Esophagus squamous epithelium (tissue), 4 donors: Measurements from ENCODE around the gene TECR.
"Not testable (repeated sequence)": the region's sequence is repeated elsewhere in the genome, so short reads cannot be mapped to it uniquely, and the experiment has no call there.

ENCODE experiments used
- POLR2A ChIP-seq, 4 donors: fragments of 450-650 bp; IDR thresholded peaks; one replicate each; pipeline ENCODE4 v1.6.1; 2017; ENCODE audit warnings: antibody characterized with exemption in 4 of 4, mild to moderate bottlenecking in 4 of 4, moderate library complexity in 3 of 4
- TF ChIP-seq, protein P1 (sequence below), 6 experiments: fragments of 450-650 bp in 4 of 6; fragments of 200-600 bp in 2 of 6; sonication (generic) in 2 of 6; IDR thresholded peaks; one replicate each; pipeline ENCODE4 v1.5.1; 2016 to 2019; ENCODE audit warnings: antibody characterized with exemption in 6 of 6, mild to moderate bottlenecking in 4 of 6, moderate library complexity in 4 of 6

DNA sequence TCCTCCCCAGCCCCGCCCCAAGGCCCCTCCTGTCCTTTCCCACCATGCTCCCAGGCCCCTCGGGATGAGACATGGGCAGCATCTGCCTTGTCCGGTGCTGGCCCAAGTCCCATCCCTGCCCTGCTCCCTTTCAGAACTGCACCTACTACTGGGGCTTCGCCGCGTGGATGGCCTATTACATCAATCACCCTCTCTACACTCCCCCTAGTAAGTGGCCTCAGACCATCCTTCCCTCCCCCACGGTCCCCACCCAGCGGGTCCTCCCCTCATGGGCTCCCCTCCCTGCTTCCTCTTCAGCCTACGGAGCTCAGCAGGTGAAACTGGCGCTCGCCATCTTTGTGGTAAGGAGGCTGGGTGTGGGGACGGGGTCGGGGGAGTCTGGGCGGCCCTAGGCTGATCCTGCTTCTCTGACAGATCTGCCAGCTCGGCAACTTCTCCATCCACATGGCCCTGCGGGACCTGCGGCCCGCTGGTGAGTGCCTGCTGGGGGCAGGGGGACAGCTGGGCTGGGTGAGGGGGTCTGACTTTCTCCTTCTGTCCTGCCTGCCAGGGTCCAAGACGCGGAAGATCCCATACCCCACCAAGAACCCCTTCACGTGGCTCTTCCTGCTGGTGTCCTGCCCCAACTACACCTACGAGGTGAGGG, 35.4 kb downstream of the TECR start:
- TF ChIP-seq, protein P1, sequence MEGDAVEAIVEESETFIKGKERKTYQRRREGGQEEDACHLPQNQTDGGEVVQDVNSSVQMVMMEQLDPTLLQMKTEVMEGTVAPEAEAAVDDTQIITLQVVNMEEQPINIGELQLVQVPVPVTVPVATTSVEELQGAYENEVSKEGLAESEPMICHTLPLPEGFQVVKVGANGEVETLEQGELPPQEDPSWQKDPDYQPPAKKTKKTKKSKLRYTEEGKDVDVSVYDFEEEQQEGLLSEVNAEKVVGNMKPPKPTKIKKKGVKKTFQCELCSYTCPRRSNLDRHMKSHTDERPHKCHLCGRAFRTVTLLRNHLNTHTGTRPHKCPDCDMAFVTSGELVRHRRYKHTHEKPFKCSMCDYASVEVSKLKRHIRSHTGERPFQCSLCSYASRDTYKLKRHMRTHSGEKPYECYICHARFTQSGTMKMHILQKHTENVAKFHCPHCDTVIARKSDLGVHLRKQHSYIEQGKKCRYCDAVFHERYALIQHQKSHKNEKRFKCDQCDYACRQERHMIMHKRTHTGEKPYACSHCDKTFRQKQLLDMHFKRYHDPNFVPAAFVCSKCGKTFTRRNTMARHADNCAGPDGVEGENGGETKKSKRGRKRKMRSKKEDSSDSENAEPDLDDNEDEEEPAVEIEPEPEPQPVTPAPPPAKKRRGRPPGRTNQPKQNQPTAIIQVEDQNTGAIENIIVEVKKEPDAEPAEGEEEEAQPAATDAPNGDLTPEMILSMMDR (IDR thresholded peaks at IDR 0.05) = not testable (repeated sequence)
- not testable (repeated sequence) for TF ChIP-seq POLR2A (IDR thresholded peaks at IDR 0.05)
